Measurements from ENCODE around the gene MTMR11. TPM values are rescaled to one million over a fixed set of nuclear protein-coding genes. Genes with fewer than 3 reads are reported as not detected.

The MTMR11 gene
- total RNA-seq, 2 experiments from 2014 or later, result 0.49 to 0.70 TPM

DNA sequence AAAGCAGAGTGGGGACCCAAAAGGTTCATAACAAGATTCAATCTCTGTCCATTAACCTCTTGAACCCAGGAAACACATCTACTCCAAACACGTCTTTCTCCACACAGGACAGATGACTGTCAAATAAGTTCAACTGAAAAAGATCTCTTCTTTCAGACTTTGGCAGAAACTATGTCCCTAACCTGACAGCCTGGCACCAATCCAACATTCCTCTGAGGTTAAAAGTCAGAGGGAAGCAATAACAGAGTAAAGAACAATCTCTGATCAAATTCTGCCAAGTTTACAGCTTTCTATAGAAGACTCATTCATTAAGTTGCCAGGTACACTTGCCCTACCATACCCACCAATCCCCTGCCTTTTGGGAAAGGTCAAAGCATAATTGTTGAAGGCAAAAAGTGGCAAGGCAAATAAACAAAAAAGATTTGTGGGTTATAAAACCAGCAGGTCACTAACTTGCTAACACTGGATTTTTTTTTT, 41.9 kb upstream of the MTMR11 start:
- H3K27me3 ChIP-seq (ENCODE audit: control insufficient read depth in 1 of 2, insufficient read depth in 2 of 2, low read length in 2 of 2), result no peaks in the 10 kb centered on the region
- H3K4me1 ChIP-seq (ENCODE audit: insufficient read depth, low read length), result no peaks in the 10 kb centered on the region
- Mint-ChIP-seq H3K27me3 (no peaks in the 10 kb centered on the region), H3K4me3 (no peak overlapping the region), H3K4me1 (ENCODE audit: low read depth) (peaks cover 17% of the 10 kb centered on the region), H3K36me3 (ENCODE audit: low read depth) (peaks cover 28% of the 10 kb centered on the region), H3K9me3 (no peaks in the 10 kb centered on the region), H3K27ac (no peak overlapping the region)
- ATAC-seq (ENCODE audit: poor library complexity) (no peak), DNase-seq (no peak)
- H3K4me3 ChIP-seq (ENCODE audit: low read length), result no peak overlapping the region
- no peak overlapping the region for H3K27ac ChIP-seq (ENCODE audit: low read depth in 1 of 2, low read length in 2 of 2)
- intact Hi-C loops (cut with DNase I, micrococcal nuclease), result no loop called here
- POLR2A ChIA-PET, result no interaction called here
- CTCF ChIA-PET, result no interaction called here
- H3K36me3 ChIP-seq (ENCODE audit: insufficient read depth, low read length), result peaks cover 10% of the 10 kb centered on the region
- H3K9me3 ChIP-seq (ENCODE audit: control insufficient read depth in 1 of 2, insufficient read depth in 1 of 2, low read length in 2 of 2), result no peaks in the 10 kb centered on the region
- TF ChIP-seq, protein P1, sequence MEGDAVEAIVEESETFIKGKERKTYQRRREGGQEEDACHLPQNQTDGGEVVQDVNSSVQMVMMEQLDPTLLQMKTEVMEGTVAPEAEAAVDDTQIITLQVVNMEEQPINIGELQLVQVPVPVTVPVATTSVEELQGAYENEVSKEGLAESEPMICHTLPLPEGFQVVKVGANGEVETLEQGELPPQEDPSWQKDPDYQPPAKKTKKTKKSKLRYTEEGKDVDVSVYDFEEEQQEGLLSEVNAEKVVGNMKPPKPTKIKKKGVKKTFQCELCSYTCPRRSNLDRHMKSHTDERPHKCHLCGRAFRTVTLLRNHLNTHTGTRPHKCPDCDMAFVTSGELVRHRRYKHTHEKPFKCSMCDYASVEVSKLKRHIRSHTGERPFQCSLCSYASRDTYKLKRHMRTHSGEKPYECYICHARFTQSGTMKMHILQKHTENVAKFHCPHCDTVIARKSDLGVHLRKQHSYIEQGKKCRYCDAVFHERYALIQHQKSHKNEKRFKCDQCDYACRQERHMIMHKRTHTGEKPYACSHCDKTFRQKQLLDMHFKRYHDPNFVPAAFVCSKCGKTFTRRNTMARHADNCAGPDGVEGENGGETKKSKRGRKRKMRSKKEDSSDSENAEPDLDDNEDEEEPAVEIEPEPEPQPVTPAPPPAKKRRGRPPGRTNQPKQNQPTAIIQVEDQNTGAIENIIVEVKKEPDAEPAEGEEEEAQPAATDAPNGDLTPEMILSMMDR (IDR thresholded peaks at IDR 0.05), result no peak

DNA sequence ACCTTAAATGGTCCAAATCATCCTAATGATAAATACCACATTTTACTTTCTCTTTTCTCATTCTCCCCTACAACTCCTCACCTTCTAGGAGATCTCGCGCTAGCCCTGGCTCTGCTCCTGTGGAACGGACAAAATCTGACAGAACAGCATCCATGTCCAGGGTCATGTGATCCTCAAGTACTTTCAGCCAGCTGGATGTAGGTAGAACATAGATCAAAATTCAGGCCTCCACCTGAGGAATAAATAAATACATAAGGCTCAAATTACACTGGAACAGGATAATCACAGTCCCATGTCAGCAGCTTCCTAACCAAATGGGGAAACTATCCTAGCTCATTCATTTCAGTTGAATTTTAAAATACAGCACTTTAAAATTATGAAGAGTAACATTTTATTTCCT, 40.7 kb upstream of the MTMR11 start:
- POLR2A ChIA-PET, result no interaction called here
- H3K4me1 ChIP-seq (ENCODE audit: insufficient read depth, low read length), result no peaks in the 10 kb centered on the region
- CTCF ChIA-PET, result no interaction called here
- no peak overlapping the region for H3K27ac Mint-ChIP-seq
- ATAC-seq (ENCODE audit: poor library complexity) (no peak), DNase-seq (no peak)
- peaks cover 36% of the 10 kb centered on the region for H3K36me3 Mint-ChIP-seq (ENCODE audit: low read depth)
- H3K4me1 Mint-ChIP-seq (ENCODE audit: low read depth), result peaks cover 17% of the 10 kb centered on the region
- H3K27me3 Mint-ChIP-seq, result no peaks in the 10 kb centered on the region
- H3K9me3 Mint-ChIP-seq, result no peaks in the 10 kb centered on the region
- TF ChIP-seq, protein P1 (IDR thresholded peaks at IDR 0.05), result no peak
- peaks cover 18% of the 10 kb centered on the region for H3K36me3 ChIP-seq (ENCODE audit: insufficient read depth, low read length)
- H3K27ac ChIP-seq (ENCODE audit: low read depth in 1 of 2, low read length in 2 of 2), result no peak overlapping the region
- H3K4me3 ChIP-seq (ENCODE audit: low read length), result no peak overlapping the region
- no peak overlapping the region for H3K4me3 Mint-ChIP-seq
- H3K9me3 ChIP-seq (ENCODE audit: control insufficient read depth in 1 of 2, insufficient read depth in 1 of 2, low read length in 2 of 2), result no peaks in the 10 kb centered on the region
- H3K27me3 ChIP-seq (ENCODE audit: control insufficient read depth in 1 of 2, insufficient read depth in 2 of 2, low read length in 2 of 2), result no peaks in the 10 kb centered on the region
- intact Hi-C loops (cut with DNase I, micrococcal nuclease), result no loop called here

DNA sequence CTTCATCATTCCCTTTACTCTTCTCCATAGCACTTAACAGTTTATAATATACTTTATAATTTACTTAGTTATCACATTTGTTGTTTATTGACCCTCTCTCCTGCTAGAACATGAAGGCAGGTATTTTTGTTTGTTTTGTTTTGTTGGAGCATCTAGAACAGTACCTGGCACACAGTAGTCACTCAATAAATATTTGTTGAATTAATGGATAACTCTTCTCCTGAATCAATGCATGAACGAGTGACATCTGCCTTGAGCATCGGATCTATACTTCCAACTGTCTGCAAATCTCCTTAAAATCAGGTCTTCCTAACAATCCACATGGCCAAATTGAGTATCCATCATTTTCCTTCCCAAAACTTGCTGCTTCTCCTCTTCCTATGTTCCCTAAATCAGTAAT, 35.9 kb upstream of the MTMR11 start:
- peaks cover 39% of the 10 kb centered on the region for H3K36me3 ChIP-seq (ENCODE audit: insufficient read depth, low read length)
- Mint-ChIP-seq H3K36me3 (ENCODE audit: low read depth) (peaks cover 56% of the 10 kb centered on the region), H3K4me1 (ENCODE audit: low read depth) (no peaks in the 10 kb centered on the region), H3K9me3 (no peaks in the 10 kb centered on the region), H3K27me3 (no peaks in the 10 kb centered on the region), H3K27ac (no peak overlapping the region), H3K4me3 (no peak overlapping the region)
- H3K27me3 ChIP-seq (ENCODE audit: control insufficient read depth in 1 of 2, insufficient read depth in 2 of 2, low read length in 2 of 2), result no peaks in the 10 kb centered on the region
- TF ChIP-seq, protein P1 (IDR thresholded peaks at IDR 0.05), result no peak
- intact Hi-C loops (cut with DNase I, micrococcal nuclease), result no loop called here
- H3K27ac ChIP-seq (ENCODE audit: low read depth in 1 of 2, low read length in 2 of 2), result no peak overlapping the region
- H3K4me3 ChIP-seq (ENCODE audit: low read length), result no peak overlapping the region
- ChIA-PET CTCF (no interaction called here), POLR2A (no interaction called here)
- no peaks in the 10 kb centered on the region for H3K9me3 ChIP-seq (ENCODE audit: control insufficient read depth in 1 of 2, insufficient read depth in 1 of 2, low read length in 2 of 2)
- H3K4me1 ChIP-seq (ENCODE audit: insufficient read depth, low read length), result no peaks in the 10 kb centered on the region
- no peak for ATAC-seq (ENCODE audit: poor library complexity)
- DNase-seq, result no peak

Data from CD4-positive, alpha-beta T cell (primary cell).